ENCODE data around the gene CXCR5.

CXCR5 gene

GRCh38 chr11:118914987-118915386, 31.3 kb downstream of the CXCR5 start:
- H3K4me3 ChIP-seq (ENCODE audit: low read depth, low read length): no peak overlapping the region

GRCh38 chr11:118915396-118915795, 31.7 kb downstream of the CXCR5 start:
- no peaks in the 10 kb centered on the region for H3K36me3 ChIP-seq
- H3K4me3 ChIP-seq (ENCODE audit: low read depth, low read length): no peak overlapping the region
- H3K27me3 ChIP-seq (ENCODE audit: insufficient read depth, low read depth, severe bottlenecking): no peaks in the 10 kb centered on the region
- TF ChIP-seq, protein P1, sequence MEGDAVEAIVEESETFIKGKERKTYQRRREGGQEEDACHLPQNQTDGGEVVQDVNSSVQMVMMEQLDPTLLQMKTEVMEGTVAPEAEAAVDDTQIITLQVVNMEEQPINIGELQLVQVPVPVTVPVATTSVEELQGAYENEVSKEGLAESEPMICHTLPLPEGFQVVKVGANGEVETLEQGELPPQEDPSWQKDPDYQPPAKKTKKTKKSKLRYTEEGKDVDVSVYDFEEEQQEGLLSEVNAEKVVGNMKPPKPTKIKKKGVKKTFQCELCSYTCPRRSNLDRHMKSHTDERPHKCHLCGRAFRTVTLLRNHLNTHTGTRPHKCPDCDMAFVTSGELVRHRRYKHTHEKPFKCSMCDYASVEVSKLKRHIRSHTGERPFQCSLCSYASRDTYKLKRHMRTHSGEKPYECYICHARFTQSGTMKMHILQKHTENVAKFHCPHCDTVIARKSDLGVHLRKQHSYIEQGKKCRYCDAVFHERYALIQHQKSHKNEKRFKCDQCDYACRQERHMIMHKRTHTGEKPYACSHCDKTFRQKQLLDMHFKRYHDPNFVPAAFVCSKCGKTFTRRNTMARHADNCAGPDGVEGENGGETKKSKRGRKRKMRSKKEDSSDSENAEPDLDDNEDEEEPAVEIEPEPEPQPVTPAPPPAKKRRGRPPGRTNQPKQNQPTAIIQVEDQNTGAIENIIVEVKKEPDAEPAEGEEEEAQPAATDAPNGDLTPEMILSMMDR (IDR thresholded peaks at IDR 0.05; ENCODE audit: low read depth, low read length): no peak
- H3K27ac ChIP-seq: peak overlapping the region; percentile 44
- no peaks in the 10 kb centered on the region for H3K9me3 ChIP-seq (ENCODE audit: severe bottlenecking)
- no peak for DNase-seq

More at GRCh38 chr11:118914987-118915386, 31.3 kb downstream of the CXCR5 start:
- no peaks in the 10 kb centered on the region for H3K27me3 ChIP-seq (ENCODE audit: insufficient read depth, low read depth, severe bottlenecking)
- TF ChIP-seq, protein P1 (IDR thresholded peaks at IDR 0.05; ENCODE audit: low read depth, low read length): no peak
- no peak for DNase-seq
- no peaks in the 10 kb centered on the region for H3K9me3 ChIP-seq (ENCODE audit: severe bottlenecking)
- H3K27ac ChIP-seq: peak overlapping the region; percentile 44; the same call in 1 of the 2 replicates
- no peaks in the 10 kb centered on the region for H3K36me3 ChIP-seq

DNA sequence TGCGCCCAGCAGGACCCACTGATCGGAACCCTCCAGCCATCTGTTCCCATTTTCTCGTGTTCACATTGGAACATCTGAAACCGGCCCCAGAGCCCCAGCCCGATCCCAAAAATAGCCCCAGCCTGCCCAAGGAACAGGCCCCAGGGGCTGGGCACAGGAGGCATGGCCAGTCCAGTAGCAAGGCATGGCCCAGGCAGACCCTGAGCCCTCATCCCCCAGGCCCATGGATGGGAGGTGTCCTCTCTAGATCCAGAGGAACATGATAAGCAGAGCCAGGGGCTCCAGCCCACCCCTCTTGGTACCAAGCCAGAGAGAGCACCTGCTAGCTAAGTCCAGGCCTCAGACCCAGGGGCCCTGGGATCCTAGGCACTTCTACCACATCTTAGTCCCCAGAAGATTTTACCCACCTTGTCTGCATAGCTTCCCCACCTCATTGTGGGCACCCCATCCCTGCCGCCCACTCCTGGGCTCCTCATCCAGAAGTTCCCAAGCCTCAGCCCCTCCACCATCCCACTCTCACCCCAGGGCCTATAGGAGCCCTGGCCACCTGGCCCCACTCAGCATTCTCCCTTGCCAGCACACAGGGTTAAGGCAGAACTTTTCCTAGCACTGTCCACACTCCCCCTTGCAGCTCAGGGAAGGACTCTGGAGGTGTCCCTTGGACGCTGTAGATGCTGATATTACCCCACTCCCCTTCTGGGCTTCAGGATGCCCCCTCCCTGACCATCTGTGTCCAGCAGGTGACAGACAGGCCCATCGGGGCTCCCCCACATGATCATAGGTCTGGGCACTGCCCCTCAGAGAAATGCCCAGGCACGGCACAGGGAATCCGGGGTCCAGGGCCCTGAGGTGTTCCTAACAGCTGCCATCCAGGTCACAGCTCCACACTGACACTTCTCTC, 32.5 kb downstream of the CXCR5 start:
- Histone ChIP-seq H3K9me3 (ENCODE audit: severe bottlenecking) (no peaks in the 10 kb centered on the region), H3K27ac (peak overlapping the region; percentile 44), H3K36me3 (no peaks in the 10 kb centered on the region), H3K4me3 (ENCODE audit: low read depth, low read length) (no peak overlapping the region), H3K27me3 (ENCODE audit: insufficient read depth, low read depth, severe bottlenecking) (no peaks in the 10 kb centered on the region)
- no peak for DNase-seq
- TF ChIP-seq, protein P1 (IDR thresholded peaks at IDR 0.05; ENCODE audit: low read depth, low read length): no peak

DNA sequence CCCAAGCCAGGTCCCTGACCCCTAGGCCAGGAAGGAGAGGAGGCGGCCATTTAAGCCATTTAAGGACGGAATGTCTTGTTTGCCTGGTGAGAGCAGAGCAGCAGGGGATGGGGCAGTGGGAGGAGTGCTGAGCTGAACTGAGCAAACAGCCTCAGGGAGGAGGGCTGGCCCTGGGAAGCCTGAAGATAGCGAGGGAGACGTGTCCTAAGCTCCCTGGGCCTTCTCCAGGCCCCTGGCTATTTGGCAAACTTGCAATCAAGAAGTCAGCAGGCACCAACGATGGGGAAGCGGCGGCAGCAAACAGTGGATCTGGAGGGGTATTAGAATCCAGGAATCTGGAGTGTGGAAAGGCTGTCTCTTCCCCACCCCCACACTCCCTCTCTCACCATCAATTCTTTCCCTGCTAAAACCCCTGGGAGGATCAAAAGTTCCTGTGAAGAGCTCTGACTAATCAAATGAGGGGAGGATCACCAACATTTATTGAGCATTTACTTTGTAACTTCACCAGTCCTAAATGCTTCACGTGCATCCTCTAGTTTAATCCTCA, 33.2 kb downstream of the CXCR5 start:
- Histone ChIP-seq H3K27me3 (ENCODE audit: insufficient read depth, low read depth, severe bottlenecking) (no peaks in the 10 kb centered on the region), H3K27ac (peak overlapping the region; percentile 19), H3K9me3 (ENCODE audit: severe bottlenecking) (no peaks in the 10 kb centered on the region), H3K4me3 (ENCODE audit: low read depth, low read length) (no peak overlapping the region), H3K36me3 (no peaks in the 10 kb centered on the region)
- TF ChIP-seq, protein P1 (IDR thresholded peaks at IDR 0.05; ENCODE audit: low read depth, low read length): no peak
- DNase-seq: no peak

GRCh38 chr11:118917481-118918127, 33.9 kb downstream of the CXCR5 start:
- Histone ChIP-seq H3K27ac (peak overlapping the region; percentile 70; the same call in 1 of the 2 replicates), H3K9me3 (ENCODE audit: severe bottlenecking) (no peaks in the 10 kb centered on the region), H3K27me3 (ENCODE audit: insufficient read depth, low read depth, severe bottlenecking) (no peaks in the 10 kb centered on the region), H3K36me3 (no peaks in the 10 kb centered on the region), H3K4me3 (ENCODE audit: low read depth, low read length) (no peak overlapping the region)
- TF ChIP-seq, protein P1 (IDR thresholded peaks at IDR 0.05; ENCODE audit: low read depth, low read length): no peak
- DNase-seq: no peak
